GM21717 (cell line): ENCODE results near the gene PDCD2.
"Not testable (repeated sequence)": the region's sequence is repeated elsewhere in the genome, so short reads cannot be mapped to it uniquely, and the experiment has no call there.

ENCODE experiments used
- ATAC-seq: cut with Tn5 transposase; IDR thresholded peaks from one replicate; pipeline ENCODE4 v1.9.1; 2021; ENCODE audit warnings: mild to moderate bottlenecking, moderate library complexity; ENCODE audit not compliant: unreplicated experiment

PDCD2 gene

GRCh38 chr6:170552765-170553533 lies 31.5 kb downstream of the PDCD2 start, which contains the start of gene PSMB1:
TSS of gene PSMB1 (minus strand) at chr6:170553307. CDS start at chr6:170553242, 65 bp downstream.
- ATAC-seq = peak; percentile 63

- no peak for ATAC-seq
These were observed 39.0 kb downstream of the PDCD2 start for GRCh38 chr6:170545405-170545804.

- no peak for ATAC-seq
These were observed 42.3 kb downstream of the PDCD2 start for GRCh38 chr6:170542031-170542719.

GRCh38 chr6:170537329-170537728 lies 47.1 kb downstream of the PDCD2 start:
- no peak for ATAC-seq

GRCh38 chr6:170536671-170537070 lies 47.8 kb downstream of the PDCD2 start:
- ATAC-seq = no peak

GRCh38 chr6:170535004-170535403 lies 49.4 kb downstream of the PDCD2 start:
- ATAC-seq = no peak

GRCh38 chr6:170533792-170534191 lies 50.6 kb downstream of the PDCD2 start:
- ATAC-seq = no peak

- no peak for ATAC-seq
These were observed 51.5 kb downstream of the PDCD2 start for GRCh38 chr6:170532867-170533488.

GRCh38 chr6:170529839-170530469 lies 54.5 kb downstream of the PDCD2 start:
- ATAC-seq = peak; percentile 74

- ATAC-seq = not testable (repeated sequence)
These were observed 56.4 kb downstream of the PDCD2 start for GRCh38 chr6:170527995-170528394.

GRCh38 chr6:170525795-170526194 lies 58.6 kb downstream of the PDCD2 start:
- ATAC-seq = no peak
